ENCODE data around the gene RIMS1. TPM values are rescaled to one million over a fixed set of nuclear protein-coding genes. Genes with fewer than 3 reads are reported as not detected.

The RIMS1 gene
- total RNA-seq, 4 donors from 2014 or later: 0.17 to 0.89 (median 0.44) TPM

GRCh38 chr6:72111611-72112010 lies 225.3 kb downstream of the RIMS1 start:
- Histone ChIP-seq H3K36me3 (no peaks in the 10 kb centered on the region), H3K9me3 (no peaks in the 10 kb centered on the region), H3K27ac (no peak overlapping the region), H3K27me3 (no peaks in the 10 kb centered on the region), H3K4me3 (replicated peaks in 1 of 3) (no peak overlapping the region), H3K4me1 (no peaks in the 10 kb centered on the region)
- WGBS, 2 donors: 33 to 37% methylated on average over 2 of the region's 2 CpGs
- no peak for DNase-seq
- intact Hi-C loops (cut with DNase I): no loop called here
- no peak for TF ChIP-seq POLR2A (IDR thresholded peaks at IDR 0.05)
- no peak for TF ChIP-seq CTCF (IDR thresholded peaks at IDR 0.05)

GRCh38 chr6:72130327-72130726 lies 244.0 kb downstream of the RIMS1 start:
- TF ChIP-seq POLR2A (IDR thresholded peaks at IDR 0.05) (no peak), CTCF (IDR thresholded peaks at IDR 0.05) (no peak)
- WGBS, 2 donors: 93 to 96% methylated on average over 2 of the region's 2 CpGs

GRCh38 chr6:72132427-72132826 lies 246.1 kb downstream of the RIMS1 start:
- intact Hi-C loops (cut with DNase I): no loop called here
- Histone ChIP-seq H3K27ac (no peak overlapping the region), H3K4me1 (no peaks in the 10 kb centered on the region), H3K9me3 (no peaks in the 10 kb centered on the region), H3K36me3 (no peaks in the 10 kb centered on the region), H3K4me3 (replicated peaks in 1 of 3) (no peak overlapping the region), H3K27me3 (no peaks in the 10 kb centered on the region)
- 82% methylated on average over 1 of the region's 1 CpG for WGBS, 2 donors
- TF ChIP-seq CTCF (IDR thresholded peaks at IDR 0.05) (no peak), POLR2A (IDR thresholded peaks at IDR 0.05) (no peak)
- no peak for DNase-seq

More at GRCh38 chr6:72130327-72130726, 244.0 kb downstream of the RIMS1 start:
- H3K4me3 ChIP-seq (replicated peaks in 1 of 3): no peak overlapping the region
- intact Hi-C loops (cut with DNase I): no loop called here
- H3K27ac ChIP-seq: no peak overlapping the region
- H3K27me3 ChIP-seq: no peaks in the 10 kb centered on the region
- no peaks in the 10 kb centered on the region for H3K36me3 ChIP-seq
- no peaks in the 10 kb centered on the region for H3K4me1 ChIP-seq
- H3K9me3 ChIP-seq: no peaks in the 10 kb centered on the region
- DNase-seq: no peak

GRCh38 chr6:72132851-72133250 lies 246.5 kb downstream of the RIMS1 start:
- no peaks in the 10 kb centered on the region for H3K4me1 ChIP-seq
- no peak overlapping the region for H3K27ac ChIP-seq
- H3K9me3 ChIP-seq: no peaks in the 10 kb centered on the region
- no peaks in the 10 kb centered on the region for H3K27me3 ChIP-seq
- H3K4me3 ChIP-seq (replicated peaks in 1 of 3): no peak overlapping the region
- TF ChIP-seq POLR2A (IDR thresholded peaks at IDR 0.05): no peak
- TF ChIP-seq CTCF (IDR thresholded peaks at IDR 0.05): no peak
- H3K36me3 ChIP-seq: no peaks in the 10 kb centered on the region
- intact Hi-C loops (cut with DNase I): no loop called here
- DNase-seq: no peak

GRCh38 chr6:72133324-72133723 lies 247.0 kb downstream of the RIMS1 start:
- no peaks in the 10 kb centered on the region for H3K36me3 ChIP-seq
- no peak overlapping the region for H3K27ac ChIP-seq
- H3K4me3 ChIP-seq (replicated peaks in 1 of 3): no peak overlapping the region
- H3K9me3 ChIP-seq: no peaks in the 10 kb centered on the region
- no peak for DNase-seq
- intact Hi-C loops (cut with DNase I): no loop called here
- no peaks in the 10 kb centered on the region for H3K27me3 ChIP-seq
- whole genome bisulfite sequencing, 2 donors: 87 to 95% methylated on average over 1 of the region's 1 CpG
- no peak for TF ChIP-seq POLR2A (IDR thresholded peaks at IDR 0.05)
- no peak for TF ChIP-seq CTCF (IDR thresholded peaks at IDR 0.05)
- no peaks in the 10 kb centered on the region for H3K4me1 ChIP-seq
